ENCODE data around the gene TEDDM1.
"Not testable (repeated sequence)": the region's sequence is repeated elsewhere in the genome, so short reads cannot be mapped to it uniquely, and the experiment has no call there.

DNA sequence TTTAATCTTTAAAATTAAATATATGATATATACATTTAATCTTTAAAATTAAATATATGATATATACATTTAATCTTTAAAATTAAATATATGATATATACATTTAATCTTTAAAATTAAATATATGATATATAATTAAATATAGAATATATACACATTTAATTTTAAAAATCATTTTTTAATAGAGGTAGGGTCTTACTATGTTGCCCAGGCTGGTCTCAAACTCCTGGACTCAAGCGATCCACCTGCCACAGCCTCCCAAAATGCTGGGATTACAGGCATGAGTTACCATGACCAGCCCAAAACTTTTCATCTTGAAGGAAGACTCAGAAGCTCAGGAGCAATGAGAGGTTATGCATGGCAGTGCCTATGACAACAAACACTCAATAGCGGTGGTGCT, 46.7 kb upstream of the TEDDM1 start:
- TF ChIP-seq ZFX (IDR thresholded peaks at IDR 0.05; ENCODE audit: borderline replicate concordance), result not testable (repeated sequence)
- TF ChIP-seq, protein P1, sequence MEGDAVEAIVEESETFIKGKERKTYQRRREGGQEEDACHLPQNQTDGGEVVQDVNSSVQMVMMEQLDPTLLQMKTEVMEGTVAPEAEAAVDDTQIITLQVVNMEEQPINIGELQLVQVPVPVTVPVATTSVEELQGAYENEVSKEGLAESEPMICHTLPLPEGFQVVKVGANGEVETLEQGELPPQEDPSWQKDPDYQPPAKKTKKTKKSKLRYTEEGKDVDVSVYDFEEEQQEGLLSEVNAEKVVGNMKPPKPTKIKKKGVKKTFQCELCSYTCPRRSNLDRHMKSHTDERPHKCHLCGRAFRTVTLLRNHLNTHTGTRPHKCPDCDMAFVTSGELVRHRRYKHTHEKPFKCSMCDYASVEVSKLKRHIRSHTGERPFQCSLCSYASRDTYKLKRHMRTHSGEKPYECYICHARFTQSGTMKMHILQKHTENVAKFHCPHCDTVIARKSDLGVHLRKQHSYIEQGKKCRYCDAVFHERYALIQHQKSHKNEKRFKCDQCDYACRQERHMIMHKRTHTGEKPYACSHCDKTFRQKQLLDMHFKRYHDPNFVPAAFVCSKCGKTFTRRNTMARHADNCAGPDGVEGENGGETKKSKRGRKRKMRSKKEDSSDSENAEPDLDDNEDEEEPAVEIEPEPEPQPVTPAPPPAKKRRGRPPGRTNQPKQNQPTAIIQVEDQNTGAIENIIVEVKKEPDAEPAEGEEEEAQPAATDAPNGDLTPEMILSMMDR (IDR thresholded peaks at IDR 0.05), result not testable (repeated sequence)

Measured in 22Rv1 (cell line).